HG02970 (cell line): ENCODE measurements around the gene KTN1.

Source experiments
- ATAC-seq: cut with Tn5 transposase; IDR thresholded peaks from one replicate; pipeline ENCODE4 v1.9.1; 2021; ENCODE audit warnings: mild to moderate bottlenecking, moderate library complexity, moderate number of reproducible peaks; ENCODE audit not compliant: unreplicated experiment, low FRiP score

Gene KTN1

DNA sequence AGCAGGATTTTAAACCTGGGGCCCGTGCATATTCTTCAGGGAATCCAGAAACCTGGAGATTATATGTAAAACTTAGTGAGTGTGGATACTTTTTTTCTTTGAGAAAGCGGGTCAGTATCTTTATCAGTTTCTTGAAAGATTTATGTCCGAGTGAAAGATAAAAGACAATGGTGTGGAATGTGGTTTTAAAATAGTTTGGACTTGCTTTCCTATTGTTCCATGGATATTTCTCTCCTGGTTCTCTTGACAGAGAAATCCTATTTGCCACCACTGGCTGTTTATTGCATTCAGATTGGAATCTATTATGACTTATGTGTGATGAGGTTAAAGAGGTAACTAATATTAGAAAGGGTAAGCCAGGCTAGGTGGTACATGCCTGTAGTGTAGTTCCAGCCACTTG lies 27.4 kb downstream of the KTN1 start:
- no peak for ATAC-seq

DNA sequence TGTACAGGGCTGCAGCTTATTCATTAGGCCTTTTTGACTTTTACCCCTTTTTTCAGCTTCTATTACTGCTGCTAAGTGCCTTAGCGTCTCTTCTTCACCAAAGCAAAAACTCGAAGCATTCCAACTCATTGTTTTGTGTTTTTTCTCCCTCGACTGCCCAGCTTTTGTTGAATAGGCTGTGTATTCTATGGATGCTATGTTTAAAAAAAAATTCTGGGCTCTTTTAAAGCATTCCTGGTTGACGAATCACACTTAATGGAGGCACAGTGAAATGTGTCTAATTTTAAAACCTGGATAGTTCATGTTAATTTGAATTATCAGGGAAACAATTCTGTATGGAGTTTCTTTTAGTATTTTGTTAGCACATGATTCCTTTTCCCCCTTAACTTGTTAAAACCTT lies 29.7 kb downstream of the KTN1 start:
- ATAC-seq, result no peak

DNA sequence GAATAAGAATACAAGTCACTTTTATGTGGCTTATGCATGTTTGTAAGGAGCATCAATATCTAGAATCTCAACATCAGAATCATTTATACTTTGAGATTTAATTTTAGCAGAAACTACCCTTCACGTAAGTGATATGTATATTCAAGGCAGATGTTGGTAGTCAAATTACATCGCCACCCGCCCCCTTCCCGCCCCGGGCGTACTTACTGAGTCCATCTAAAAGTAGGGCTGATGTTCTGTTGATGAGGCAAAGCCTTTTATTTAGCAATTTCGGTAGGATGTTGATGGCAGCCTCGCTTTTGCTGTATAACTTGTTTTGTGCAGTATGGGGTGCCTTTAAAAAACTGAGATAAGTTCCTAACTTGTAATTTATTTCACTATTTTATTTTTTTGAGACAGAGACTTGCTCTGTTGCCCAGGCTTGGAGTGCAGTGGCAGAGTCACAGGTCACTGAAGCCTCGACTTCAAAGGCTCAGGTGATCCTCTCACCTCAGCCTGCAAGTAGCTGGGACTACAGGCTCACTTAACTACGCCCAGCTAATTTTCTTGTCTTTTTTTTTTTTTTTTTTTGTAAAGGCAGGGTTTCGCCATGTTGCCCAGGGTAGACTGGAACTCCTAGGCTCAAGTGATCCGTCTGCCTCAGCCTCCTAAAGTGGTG lies 30.8 kb downstream of the KTN1 start:
- ATAC-seq, result no peak

DNA sequence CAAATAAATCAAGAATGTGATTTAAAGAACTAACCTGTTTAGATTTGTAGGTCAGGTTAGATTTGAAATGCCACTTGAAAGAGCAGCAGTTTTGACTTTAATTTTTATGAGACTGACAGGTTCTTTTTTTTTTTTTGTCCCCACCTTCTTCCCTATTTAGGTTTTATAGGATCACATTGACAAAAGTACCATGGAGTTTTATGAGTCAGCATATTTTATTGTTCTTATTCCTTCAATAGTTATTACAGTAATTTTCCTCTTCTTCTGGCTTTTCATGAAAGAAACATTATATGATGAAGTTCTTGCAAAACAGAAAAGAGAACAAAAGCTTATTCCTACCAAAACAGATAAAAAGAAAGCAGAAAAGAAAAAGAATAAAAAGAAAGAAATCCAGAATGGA lies 31.9 kb downstream of the KTN1 start:
- no peak for ATAC-seq

DNA sequence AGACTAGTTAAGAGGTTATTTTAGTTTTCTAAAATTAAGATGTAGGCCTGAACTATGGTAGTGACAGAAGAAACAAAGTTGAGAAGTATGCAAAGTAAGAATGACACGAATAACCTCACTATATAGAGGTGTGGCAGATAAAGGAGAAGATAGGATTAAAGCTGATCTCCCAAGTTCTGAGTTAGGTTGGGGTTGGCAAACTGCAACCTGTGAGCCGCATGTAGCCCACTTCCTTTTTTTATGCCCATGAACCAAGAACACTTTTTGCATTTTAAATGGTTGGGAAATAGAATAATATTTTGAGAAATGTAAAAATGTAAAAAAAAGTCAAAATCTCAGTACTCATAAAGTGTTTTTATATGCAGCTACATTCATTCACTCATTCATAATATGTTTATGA lies 34.3 kb downstream of the KTN1 start:
- no peak for ATAC-seq

DNA sequence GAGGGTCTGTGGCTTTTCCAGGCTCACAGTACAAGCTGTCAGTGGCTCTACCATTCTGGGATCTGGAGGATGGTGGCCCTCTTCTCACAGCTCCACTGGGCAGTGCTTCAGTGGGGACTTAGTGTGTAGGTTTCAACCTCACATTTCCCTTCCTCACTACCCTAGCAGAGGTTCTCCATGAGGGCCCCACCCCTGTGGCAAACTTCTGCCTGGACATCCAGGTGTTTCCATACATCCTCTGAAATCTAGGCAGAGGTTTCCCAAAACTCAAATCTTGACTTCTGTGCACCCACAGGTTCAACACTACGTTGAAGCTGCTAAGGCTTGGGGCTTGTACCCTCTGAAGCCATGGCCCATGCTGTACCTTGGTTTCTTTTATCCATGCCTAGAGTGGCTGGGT lies 40.3 kb downstream of the KTN1 start:
- ATAC-seq, result no peak

DNA sequence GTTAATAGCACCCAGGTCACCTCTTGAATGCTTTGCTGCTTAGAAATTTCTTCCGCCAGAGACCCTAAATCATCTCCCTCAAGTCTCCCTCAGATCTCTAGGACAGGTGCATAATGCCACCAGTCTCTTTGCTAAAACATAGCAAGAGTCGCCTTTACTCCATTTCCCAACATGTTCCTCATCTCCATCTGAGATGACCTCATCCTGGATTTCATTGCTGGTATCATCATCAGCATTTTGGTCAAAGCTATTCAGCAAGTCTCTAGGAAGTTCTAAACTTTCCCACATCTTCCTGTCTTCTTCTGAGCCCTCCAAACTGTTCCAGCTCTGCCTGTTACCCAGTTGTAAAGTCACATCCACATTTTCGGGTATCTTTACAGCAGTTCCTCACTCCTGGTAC lies 41.0 kb downstream of the KTN1 start:
- no peak for ATAC-seq

DNA sequence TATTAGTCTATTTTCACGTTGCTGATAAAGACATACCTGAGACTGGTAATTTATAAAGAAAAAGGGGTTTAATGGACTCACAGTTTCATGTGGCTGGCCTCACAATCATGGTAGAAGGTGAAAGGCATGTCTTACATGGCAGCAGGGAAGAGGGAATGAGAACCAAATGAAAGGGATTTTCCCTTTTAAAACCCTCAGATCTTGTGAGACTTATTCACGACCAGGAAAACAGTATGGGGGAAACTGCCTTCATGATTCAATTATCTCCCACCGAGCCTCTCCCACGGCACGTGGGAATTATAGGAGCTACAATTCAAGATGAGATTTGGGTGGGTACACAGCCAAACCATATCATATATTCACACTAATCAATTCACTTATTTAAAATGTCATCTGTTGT lies 41.4 kb downstream of the KTN1 start:
- ATAC-seq, result no peak

DNA sequence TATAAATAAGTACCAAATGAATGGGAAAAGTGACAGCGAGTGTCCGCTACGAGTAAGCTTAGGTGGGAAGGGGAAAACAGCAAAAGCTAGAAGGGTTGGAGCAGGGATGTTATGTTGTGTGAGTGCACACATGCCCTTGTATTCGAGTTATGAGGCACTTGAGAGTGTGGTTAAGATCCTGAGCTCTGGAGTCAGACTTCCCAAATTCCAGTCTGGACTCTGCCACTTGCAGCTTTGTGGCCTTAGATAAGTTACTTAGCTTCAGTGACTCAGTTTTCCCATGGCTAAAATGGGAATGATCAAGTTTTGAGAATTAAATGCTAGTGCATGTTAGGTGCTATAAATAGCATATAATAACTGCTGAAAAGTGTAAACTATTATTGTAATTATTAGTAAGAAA lies 44.9 kb downstream of the KTN1 start:
- no peak for ATAC-seq

DNA sequence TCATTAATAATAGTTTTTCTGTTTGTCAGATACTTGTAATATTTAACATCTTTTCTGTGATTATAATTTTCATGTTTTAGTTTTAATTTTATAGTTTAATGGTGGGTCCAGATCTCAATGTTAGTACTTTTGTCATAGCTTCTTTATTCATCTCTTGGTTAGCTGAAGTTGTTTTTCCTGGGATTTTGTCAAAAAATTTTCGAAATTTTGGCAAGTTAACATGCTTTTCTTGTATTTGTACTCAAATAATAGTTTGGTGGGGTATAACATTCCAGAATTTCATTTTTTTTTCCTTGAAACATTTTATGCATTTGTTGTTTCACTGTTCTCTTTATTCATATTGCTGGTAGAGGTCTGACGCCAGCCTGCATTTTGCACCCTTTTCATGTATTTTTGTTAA lies 45.5 kb downstream of the KTN1 start:
- no peak for ATAC-seq

DNA sequence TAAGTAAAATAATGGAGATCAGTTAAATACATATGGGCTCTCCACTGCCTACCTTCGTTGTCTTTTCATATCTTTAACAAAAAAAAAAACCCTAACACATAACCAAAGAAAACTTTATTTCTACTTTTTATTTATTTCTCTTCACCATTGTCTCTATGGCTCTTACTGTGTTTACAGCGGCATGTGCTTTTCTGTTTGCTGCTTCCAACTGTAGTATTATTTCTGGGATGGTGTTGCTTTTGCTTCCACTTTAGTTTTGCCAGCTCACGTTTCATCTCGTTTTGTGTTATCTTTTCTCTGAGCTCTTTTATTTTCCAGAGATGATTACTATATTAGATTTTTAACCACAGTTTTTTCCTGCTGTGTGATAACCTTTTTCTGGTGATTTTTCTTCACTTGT lies 46.1 kb downstream of the KTN1 start:
- no peak for ATAC-seq

DNA sequence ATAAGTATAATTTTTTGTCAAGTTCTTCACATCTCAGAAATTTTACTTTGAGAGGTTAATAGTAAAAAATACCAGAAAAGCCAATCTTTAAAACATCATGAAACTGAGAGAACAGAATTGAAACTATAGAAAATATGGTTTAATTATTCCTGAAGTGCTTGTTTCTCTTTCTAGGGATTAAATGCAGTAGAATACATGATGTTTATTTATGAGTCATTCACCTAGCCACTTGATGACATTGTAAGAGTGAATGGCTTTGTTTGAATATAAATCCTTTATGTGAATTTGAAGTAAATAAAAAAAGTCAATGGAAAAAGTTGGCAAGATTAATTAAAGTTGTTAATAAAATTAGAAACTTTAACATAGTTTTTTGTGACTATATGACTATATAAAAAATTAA lies 48.4 kb downstream of the KTN1 start:
- no peak for ATAC-seq

DNA sequence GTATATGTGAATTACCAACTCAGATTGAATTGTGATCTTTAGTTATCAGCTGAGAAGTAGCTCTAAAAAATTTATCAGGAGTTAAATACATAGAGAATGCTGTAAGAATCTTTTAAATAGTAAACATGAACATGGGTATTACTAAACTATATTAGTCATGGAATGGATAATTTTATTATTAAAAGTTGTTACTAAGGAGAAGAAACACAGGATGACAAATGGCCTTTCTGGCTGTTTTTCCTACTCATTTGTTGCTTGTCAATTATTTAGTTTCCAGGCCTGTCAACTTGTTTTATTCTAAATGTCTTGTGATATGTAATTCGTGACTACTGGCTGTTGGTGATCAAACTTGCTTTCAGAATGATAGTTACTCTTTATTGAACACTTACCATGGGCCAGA lies 58.7 kb downstream of the KTN1 start:
- no peak for ATAC-seq

DNA sequence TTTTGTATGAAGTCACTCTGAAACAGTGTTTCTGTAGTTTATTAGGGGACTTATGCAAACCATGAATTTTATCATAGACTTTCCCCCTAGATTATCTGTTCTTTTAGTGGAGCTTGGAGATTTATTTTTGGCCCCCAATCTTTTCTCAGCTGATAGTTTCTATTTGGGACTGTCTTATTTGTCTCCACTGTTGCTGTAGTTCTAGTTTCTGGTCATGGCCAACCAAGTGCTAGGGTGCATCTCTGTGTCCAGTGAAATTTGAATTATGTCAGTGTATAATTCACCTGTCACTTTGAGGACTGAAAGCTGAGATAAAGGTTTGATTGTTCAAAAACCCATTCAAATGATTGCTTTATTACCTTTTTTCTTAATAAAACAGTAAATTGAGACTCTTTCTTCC lies 61.3 kb downstream of the KTN1 start:
- no peak for ATAC-seq

DNA sequence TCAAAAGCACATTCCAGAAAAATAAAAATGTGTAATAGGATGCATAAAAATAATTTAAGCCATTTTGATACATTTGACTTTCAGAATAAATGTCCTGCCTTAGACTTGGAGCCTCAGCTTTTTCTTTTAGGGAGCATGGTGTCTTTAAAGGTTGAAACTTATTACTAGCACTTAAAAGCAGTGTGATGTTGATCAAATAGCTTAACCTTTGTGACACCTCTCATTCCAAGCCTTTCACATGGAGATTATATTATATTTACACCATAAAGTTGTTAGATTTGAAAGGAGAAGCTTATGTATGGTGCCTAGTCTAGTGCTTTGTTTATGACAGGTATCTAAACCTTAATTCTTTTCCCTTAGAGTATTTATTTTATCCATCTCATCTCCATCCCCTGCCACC lies 61.9 kb downstream of the KTN1 start:
- no peak for ATAC-seq

DNA sequence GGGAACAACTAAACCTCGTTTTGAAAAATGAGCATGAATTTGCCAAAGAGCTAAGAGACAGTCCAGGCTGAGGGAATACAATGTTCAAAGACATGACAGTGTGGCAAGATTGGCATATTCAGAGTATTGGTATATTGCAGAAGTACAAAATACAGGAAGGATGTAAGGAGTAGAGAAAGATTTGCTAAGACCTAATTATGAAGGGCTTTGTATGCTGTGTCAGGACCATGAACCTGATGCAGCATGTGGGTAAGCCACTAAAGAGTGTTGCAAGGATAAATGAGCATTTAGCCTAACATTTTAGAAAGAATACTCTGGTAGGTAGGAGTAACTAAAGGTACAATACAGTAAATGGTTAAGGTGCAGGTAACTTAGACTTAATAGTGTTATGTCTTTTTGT lies 65.1 kb downstream of the KTN1 start:
- ATAC-seq, result no peak

DNA sequence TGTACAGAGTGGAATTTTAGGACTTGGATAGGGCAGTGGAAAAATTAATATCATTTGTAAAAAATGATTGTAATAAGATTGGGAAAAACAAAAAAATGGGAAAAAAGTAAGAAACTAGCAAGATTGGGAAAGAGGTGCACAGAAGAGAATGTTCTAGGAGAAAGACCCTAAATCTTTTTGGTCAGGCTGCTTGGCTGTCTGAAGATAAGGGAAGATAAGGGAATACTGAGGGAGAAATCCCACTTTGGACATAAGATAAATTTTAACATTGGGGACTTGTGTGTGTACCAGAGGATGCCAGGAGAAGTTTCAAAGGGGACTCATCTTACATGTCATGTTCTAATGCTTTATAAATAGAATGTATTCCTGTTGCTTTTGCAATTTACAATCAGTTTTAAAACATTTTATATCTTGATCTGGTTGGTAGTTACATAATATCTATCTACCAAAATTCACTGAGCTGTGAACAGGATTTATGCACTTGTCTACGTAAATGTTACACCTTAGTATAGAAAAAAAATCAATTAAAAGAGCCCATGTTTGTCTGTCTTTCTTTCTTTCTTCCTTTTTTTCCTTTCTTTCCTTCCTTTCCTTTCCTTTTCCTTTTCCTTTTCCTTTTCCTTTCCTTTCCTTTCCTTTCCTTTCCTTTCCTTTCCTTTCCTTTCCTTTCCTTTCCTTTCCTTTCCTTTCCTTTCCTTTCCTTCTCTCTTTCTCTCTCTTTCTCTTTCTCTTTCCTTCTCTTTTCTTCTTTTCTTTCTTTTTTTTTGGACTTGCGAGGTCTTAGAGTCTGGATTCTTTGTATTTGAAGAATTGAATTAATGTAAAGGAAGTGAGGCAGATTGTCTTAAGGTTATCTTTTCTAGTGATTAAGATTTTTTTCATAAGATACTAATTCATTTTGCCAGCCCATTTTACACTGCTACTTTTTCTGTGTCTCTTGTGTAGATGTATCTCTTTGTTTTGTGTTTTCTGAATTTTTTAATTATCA lies 66.1 kb downstream of the KTN1 start:
- no peak for ATAC-seq

DNA sequence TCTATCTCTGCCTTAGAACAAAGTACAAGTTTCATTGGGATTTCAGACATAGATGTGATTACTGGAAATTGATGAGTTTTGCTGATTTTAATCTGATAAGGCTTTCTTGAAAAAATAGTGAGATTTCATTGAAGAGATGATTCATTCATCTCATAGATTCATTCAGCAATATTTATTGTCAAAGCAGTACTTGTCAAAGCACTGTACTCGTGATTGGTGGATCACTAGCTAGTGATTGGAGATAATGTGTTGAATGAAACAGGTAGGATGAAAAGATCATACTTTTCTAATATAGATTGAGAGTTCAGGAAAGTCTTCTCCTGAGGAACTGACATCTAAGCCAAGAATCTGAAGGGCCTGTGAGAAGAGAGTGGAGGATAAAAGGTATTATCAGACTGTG lies 71.0 kb downstream of the KTN1 start:
- ATAC-seq, result no peak

DNA sequence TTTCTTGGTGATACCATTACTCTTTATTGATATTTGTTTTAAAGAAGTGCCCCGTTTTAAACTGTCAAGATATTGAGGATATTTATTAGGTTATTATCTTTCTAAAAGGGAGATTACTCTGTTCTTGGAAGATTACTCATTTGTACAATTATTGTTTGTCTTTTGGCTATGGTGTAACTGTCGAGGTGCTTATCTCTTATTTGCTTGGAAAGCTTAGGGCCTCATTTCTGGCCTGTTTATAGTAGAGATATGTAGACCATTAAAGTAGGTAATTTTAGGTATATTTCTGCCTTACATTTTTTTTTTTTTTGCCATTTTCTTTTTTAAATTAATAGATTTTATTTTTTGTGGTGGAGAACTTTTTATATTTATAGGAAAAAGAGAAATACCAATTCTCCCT lies 74.2 kb downstream of the KTN1 start:
- no peak for ATAC-seq

DNA sequence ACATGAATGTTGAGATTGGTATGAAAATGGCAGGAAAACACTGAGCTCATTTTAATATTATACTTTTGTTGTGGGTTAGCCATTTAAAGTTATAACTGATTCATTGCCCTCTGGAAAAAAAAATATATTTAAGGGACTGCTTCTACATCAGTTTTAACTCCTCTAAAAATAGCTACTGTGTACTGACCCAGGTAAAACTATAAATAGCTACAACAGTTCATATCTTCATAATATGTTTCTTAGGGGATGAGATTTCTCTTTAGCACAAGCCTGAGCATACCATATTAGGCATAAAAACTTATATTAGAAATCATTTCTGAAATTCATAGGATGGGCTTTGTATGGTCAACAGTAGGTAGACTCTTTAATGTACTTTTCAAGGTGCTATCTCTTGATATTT lies 81.0 kb downstream of the KTN1 start:
- ATAC-seq, result no peak

DNA sequence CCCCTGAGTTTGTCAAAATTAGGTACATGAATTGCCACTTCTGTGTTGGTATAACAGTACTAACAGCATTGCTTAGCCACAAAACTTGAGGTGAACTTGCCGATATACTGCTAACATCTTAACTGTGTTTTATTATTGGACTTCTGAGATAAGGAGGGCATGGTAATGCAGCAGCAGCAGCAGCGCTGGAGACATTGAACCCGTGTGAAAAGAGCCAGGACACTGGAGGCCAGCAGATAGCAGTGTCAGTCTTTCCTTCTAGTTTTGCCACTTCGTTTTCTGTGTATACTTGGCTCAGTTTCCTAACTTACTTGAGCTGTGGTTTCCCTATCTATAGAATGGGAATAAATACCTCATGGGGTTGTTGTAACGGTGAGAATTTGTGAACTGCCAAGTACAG lies 82.7 kb downstream of the KTN1 start:
- ATAC-seq, result no peak

DNA sequence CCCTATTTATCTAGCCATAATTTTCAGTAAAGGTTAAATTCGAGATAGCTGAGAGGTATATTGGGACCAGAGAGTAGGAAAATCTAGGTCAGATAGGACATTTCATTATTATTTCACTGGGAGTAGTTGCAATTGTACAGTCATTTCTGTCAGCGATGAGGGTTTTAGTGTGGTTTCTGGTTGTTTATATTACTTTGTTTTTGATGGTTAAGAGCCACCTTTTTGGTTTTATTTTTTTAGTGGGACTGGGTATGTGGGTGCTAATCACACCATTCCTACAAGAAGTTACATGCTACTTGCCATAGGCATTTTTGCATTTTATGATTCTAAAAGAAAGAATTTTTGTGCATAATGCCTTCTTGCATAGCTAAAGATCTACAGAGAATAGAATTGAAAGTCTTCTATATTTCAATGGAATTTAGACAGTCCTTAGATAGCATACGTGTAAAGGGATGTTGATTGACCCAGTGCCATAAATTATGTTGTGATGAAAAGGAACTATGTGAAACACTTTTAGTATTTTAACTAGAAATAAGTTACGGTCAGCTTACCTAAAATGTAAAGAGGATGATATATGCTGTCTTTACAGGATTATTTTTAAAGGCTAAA lies 85.2 kb downstream of the KTN1 start:
- ATAC-seq, result no peak
